K562 (cell line): ENCODE measurements around the gene SMAD7. TPM values are rescaled to one million over a fixed set of nuclear protein-coding genes. Genes with fewer than 3 reads are reported as not detected.

Experiments used
- ATAC-seq: fragments of 200-7000 bp; cut with Tn5 transposase; 3 replicates; pipeline ENCODE4 v1.9.1; 2020; ENCODE audit warnings: moderate library complexity
- BruUV-seq: library from RNA; stranded (reverse); fragments of 400-500 nt; replicated peaks from 2 replicates; lab custom pipeline; 2021; lab: Mats Ljungman, UMichigan
- CTCF ChIA-PET: fragments of 300-600 bp; formaldehyde crosslinking; extraction: SDS; loops from one replicate; lab custom pipeline; 2021; ENCODE audit warnings: low intra/inter-chr PET ratio; lab: Yijun Ruan, JAX
- POLR2A ChIA-PET: fragments of 300-600, 350-650 bp; sonication (Branson Sonifier 250); formaldehyde crosslinking; extraction: SDS; loops from one replicate; lab custom pipeline; 2021; ENCODE audit warnings: antibody characterized with exemption, inconsistent platforms; lab: Yijun Ruan, JAX
- DNase-seq, 4 experiments: peaks; one replicate each; pipeline versions ENCODE4 v3.0.0 to v3.0.0-alpha.2; 2011 to 2018; ENCODE audit warnings: low spot score in 3 of 4, mixed read lengths in 3 of 4; ENCODE audit errors: extremely low read depth in 1 of 4
- FAIRE-seq: peaks from 2 replicates; lab custom pipeline; 2011; peaks lifted over from hg19 to GRCh38; lab: Jason Lieb, UNC
- H2AFZ ChIP-seq: 2 replicates; pipeline ENCODE4 v1.6.0; 2011; ENCODE audit warnings: low read depth, low read length, control low read depth, inconsistent platforms
- H3K27ac ChIP-seq: fragments of 200-600 bp; 3 replicates; pipeline ENCODE4 v1.8.0; 2011; ENCODE audit warnings: low read depth, mild to moderate bottlenecking, control low read depth, inconsistent platforms, low read length, moderate library complexity, mixed read lengths; ENCODE audit errors: extremely low read depth
- H3K27me3 ChIP-seq, 2 experiments: fragments of 300-600 bp in 1 of 2; 2 replicates in 1 of 2; 3 replicates in 1 of 2; pipeline versions ENCODE4 v1.6.0 to v1.8.0; 2011; ENCODE audit warnings: inconsistent platforms in 2 of 2, low read length in 2 of 2, mild to moderate bottlenecking in 1 of 2, mixed read lengths in 1 of 2, moderate library complexity in 1 of 2; ENCODE audit not compliant: control insufficient read depth in 2 of 2, insufficient read depth in 2 of 2
- H3K36me3 ChIP-seq: fragments of 300-600 bp; 3 replicates; pipeline ENCODE4 v1.8.0; 2011; ENCODE audit warnings: mild to moderate bottlenecking, low read length, inconsistent platforms; ENCODE audit not compliant: control insufficient read depth, insufficient read depth
- H3K4me1 ChIP-seq, 2 experiments: fragments of 200-600 bp in 1 of 2; replicated peaks in 1 of 2; 2 replicates in 1 of 2; 3 replicates in 1 of 2; pipeline versions ENCODE4 v1.5.1 to v1.8.0; 2011; ENCODE audit warnings: inconsistent platforms in 2 of 2, low read length in 2 of 2, mild to moderate bottlenecking in 1 of 2, mixed read lengths in 1 of 2, moderate library complexity in 1 of 2; ENCODE audit not compliant: control insufficient read depth in 2 of 2, insufficient read depth in 2 of 2
- H3K4me2 ChIP-seq: 2 replicates; pipeline ENCODE4 v1.6.1; 2011; ENCODE audit warnings: low read length, control low read depth, inconsistent platforms, mixed read lengths; ENCODE audit not compliant: insufficient read depth
- H3K4me3 ChIP-seq: fragments of 200-600 bp; sonication (generic), shearing (Covaris generic); 2 replicates; pipeline ENCODE4 v1.5.1; 2016; ENCODE audit warnings: control low read depth, inconsistent platforms
- H3K79me2 ChIP-seq: fragments of 200-600 bp; 3 replicates; pipeline ENCODE4 v1.8.0; 2011; ENCODE audit warnings: low read length, inconsistent platforms; ENCODE audit not compliant: control insufficient read depth, insufficient read depth
- H3K9ac ChIP-seq, 2 experiments: 2 replicates each; pipeline versions ENCODE4 v1.6.0 to v1.6.1; 2011; ENCODE audit warnings: low read depth in 2 of 2, low read length in 2 of 2, control low read depth in 1 of 2, inconsistent platforms in 1 of 2, mild to moderate bottlenecking in 1 of 2, mixed read lengths in 1 of 2; ENCODE audit not compliant: insufficient read depth in 1 of 2
- H3K9me1 ChIP-seq: one replicate; pipeline ENCODE4 v1.6.0; 2011; ENCODE audit warnings: inconsistent platforms, mild to moderate bottlenecking, low read length, moderate library complexity; ENCODE audit not compliant: control insufficient read depth, insufficient read depth
- H3K9me3 ChIP-seq: replicated peaks from 2 replicates; pipeline ENCODE4 v1.5.1; 2011; ENCODE audit warnings: low read depth, low read length, inconsistent platforms; ENCODE audit not compliant: control insufficient read depth, insufficient read depth
- H4K20me1 ChIP-seq: replicated peaks from 2 replicates; pipeline ENCODE4 v1.6.1; 2011; ENCODE audit warnings: low read length, inconsistent platforms, mixed read lengths; ENCODE audit not compliant: control insufficient read depth, insufficient read depth
- CBX8 ChIP-seq: fragments of 200-600 bp; sonication (generic); IDR thresholded peaks from 2 replicates; pipeline ENCODE4 v1.6.1; 2012; ENCODE audit warnings: borderline replicate concordance, mixed run types, low read depth, mild to moderate bottlenecking, moderate library complexity, mixed read lengths, low read length, control low read depth, inconsistent platforms; ENCODE audit not compliant: poor library complexity, severe bottlenecking; ENCODE audit errors: extremely low read depth
- ETS2 ChIP-seq: IDR thresholded peaks from 2 replicates; pipeline ENCODE4 v1.6.1; 2016; ENCODE audit warnings: borderline replicate concordance, missing genetic modification characterization, mild to moderate bottlenecking, moderate library complexity, missing compliant biosample characterization; ENCODE audit not compliant: poor library complexity, severe bottlenecking
- HEY1 ChIP-seq: fragments of 250-450 bp; sonication (Bioruptor Pico); IDR thresholded peaks from 2 replicates; pipeline ENCODE4 v1.5.0; 2020; ENCODE audit warnings: mild to moderate bottlenecking, moderate library complexity, borderline replicate concordance
- IRF2 ChIP-seq: sonication (generic); formaldehyde crosslinking; IDR thresholded peaks from 2 replicates; pipeline ENCODE4 v1.8.1; 2022; ENCODE audit warnings: mild to moderate bottlenecking, missing genetic modification reagents
- KDM2B ChIP-seq: fragments of 250-450 bp; sonication (Bioruptor Pico); IDR thresholded peaks from 2 replicates; pipeline ENCODE4 v1.8.0; 2021; ENCODE audit warnings: mild to moderate bottlenecking, moderate library complexity
- KDM5B ChIP-seq: fragments of 200-600 bp; sonication (generic); IDR thresholded peaks from 2 replicates; pipeline ENCODE4 v1.6.1; 2012; ENCODE audit warnings: low read depth, mild to moderate bottlenecking, moderate library complexity, low read length, control low read depth, inconsistent platforms; ENCODE audit not compliant: insufficient replicate concordance
- NEUROD1 ChIP-seq: fragments of 150-350 bp; IDR thresholded peaks from 2 replicates; pipeline ENCODE4 v1.6.1; 2014; ENCODE audit warnings: borderline replicate concordance, low read length, low read depth; ENCODE audit not compliant: partially characterized antibody
- RBM34 ChIP-seq: fragments of 200-400 bp; formaldehyde crosslinking; IDR thresholded peaks from 2 replicates; pipeline ENCODE4 v1.6.1; 2018; ENCODE audit warnings: low read length, borderline replicate concordance; ENCODE audit not compliant: insufficient read depth
- RNF2 ChIP-seq: sonication (generic); IDR thresholded peaks from 2 replicates; pipeline ENCODE4 v1.6.1; 2016
- SIRT6 ChIP-seq: IDR thresholded peaks from one replicate; pipeline ENCODE4 v1.6.1; 2012; ENCODE audit warnings: low read depth, mild to moderate bottlenecking, control low read depth, inconsistent platforms, low read length, moderate library complexity
- TFAM ChIP-seq: fragments of 250-450 bp; sonication (Bioruptor Pico); conservative IDR thresholded peaks from 2 replicates; pipeline ENCODE4 v1.5.0; 2021; ENCODE audit warnings: mild to moderate bottlenecking, moderate library complexity
- ZC3H11A ChIP-seq: IDR thresholded peaks from 2 replicates; pipeline ENCODE4 v1.6.1; 2012; ENCODE audit warnings: low read depth, low read length, improper control_type of control experiment
- WGBS: fragments of 100-300 bp; shearing (Covaris generic); methylation state at CpG from one replicate; pipeline ENCODE4 v1.1.6; 2016; ENCODE audit warnings: low coverage, mixed read lengths; ENCODE audit not compliant: insufficient coverage; ENCODE audit errors: missing lambda C conversion rate; 5-methylcytosine and 5-hydroxymethylcytosine counted together
- in situ Hi-C: fragments of 300-500 bp; cut with MboI; formaldehyde crosslinking; loops from 4 replicates; pipeline ENCODE4 v1.15.0; 2018; ENCODE audit warnings: inconsistent platforms, mixed read lengths
- intact Hi-C: fragments of 100-400 bp; cut with micrococcal nuclease; formaldehyde crosslinking; loops from 2 replicates; pipeline ENCODE4 v1.14.2; 2022
- polyA plus RNA-seq, 8 experiments: library from polyadenylated mRNA; depleted of rRNA in 4 of 8; stranded (reverse) in 5 of 8; unstranded in 3 of 8; fragments of >200 nt; fragmentation: Nextera tagmentation in 2 of 8; fragmentation: Illumina TruSeq in 1 of 8; extraction: Ambion mirVana in 2 of 8; extraction: Trizol in 1 of 8; gene quantifications; 2 replicates each; pipeline versions ENCODE4 v1.2.1 to v1.2.3, GENCODE V29; 2011 to 2014; ENCODE audit warnings: inconsistent platforms in 1 of 8, missing spikeins in 1 of 8
- total RNA-seq, 7 experiments: library from RNA; depleted of rRNA in 6 of 7; stranded (reverse); fragments of >200 nt in 6 of 7; fragmentation: Illumina TruSeq in 2 of 7; extraction: Trizol in 2 of 7; gene quantifications; 2 replicates each; pipeline versions ENCODE4 v1.2.1 to v1.2.3, GENCODE V29; 2011 to 2021; ENCODE audit warnings: low replicate concordance in 1 of 7
- TF ChIP-seq, protein P1 (sequence below), 2 experiments: fragments of 450-650 bp in 1 of 2; IDR thresholded peaks; 2 replicates each; pipeline ENCODE4 v1.6.1; 2011 to 2017; ENCODE audit warnings: low read depth in 2 of 2, antibody characterized with exemption in 1 of 2, borderline replicate concordance in 1 of 2, low read length in 1 of 2, mild to moderate bottlenecking in 1 of 2, mixed read lengths in 1 of 2; ENCODE audit not compliant: control insufficient read depth in 1 of 2

Gene SMAD7
- total and polyA plus RNA-seq, 9 of the 15 experiments (the other 6 are each of a cell fraction or from before 2014, with no cell fraction given), result 0.13 to 3.0 (median 1.6) TPM

DNA sequence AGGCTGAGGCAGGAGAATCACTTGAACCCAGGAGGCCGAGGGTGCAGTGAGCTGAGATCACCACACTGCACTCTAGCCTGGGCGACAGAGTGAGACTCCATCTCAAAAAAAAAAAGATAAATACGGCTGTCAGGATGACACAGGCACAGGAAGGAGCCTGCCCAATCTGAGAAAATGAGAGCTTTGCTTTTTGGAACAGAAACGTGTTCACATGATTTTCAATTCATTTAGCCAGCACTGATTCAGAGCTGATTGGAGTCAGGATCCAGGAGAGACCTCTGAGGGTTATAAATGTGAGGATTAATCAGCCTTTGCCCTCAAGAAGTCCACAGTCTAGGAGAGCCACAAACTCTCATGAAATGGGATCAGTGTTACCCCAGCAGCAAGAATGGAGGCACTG, 6.9 kb upstream of the SMAD7 start:
- Histone ChIP-seq H3K36me3 (no peaks in the 10 kb centered on the region), H3K9ac (no peak overlapping the region), H3K79me2 (no peaks in the 10 kb centered on the region), H3K27me3 (no peaks in the 10 kb centered on the region), H3K4me1 (peaks cover 15 to 27% of the 10 kb centered on the region in 2 experiments; a peak in 4 of 5 replicates), H4K20me1 (no peaks in the 10 kb centered on the region), H3K4me2 (no peak overlapping the region), H3K4me3 (no peak overlapping the region), H3K9me3 (no peaks in the 10 kb centered on the region), H2AFZ (no peak overlapping the region), H3K27ac (no peak overlapping the region), H3K9me1 (no peaks in the 10 kb centered on the region)
- DNase-seq, result no peak
- intact Hi-C loops (no loop called here), in situ Hi-C loops (no loop called here)
- 17% methylated on average over 3 of the region's 4 CpGs for WGBS
- FAIRE-seq, result no peak
- BruUV-seq, result no TSS peak
- ATAC-seq, result no peak
- POLR2A ChIA-PET, result no interaction called here
- TF ChIP-seq KDM2B (CRISPR knock-in tag) (no peak), ETS2 (tag) (no peak), IRF2 (CRISPR knock-in tag) (no peak), RBM34 (no peak), ZC3H11A (no peak), KDM5B (no peak), TFAM (CRISPR knock-in tag) (no peak), CBX8 (no peak), SIRT6 (no peak), RNF2 (no peak), HEY1 (CRISPR knock-in tag) (no peak), NEUROD1 (no peak)
- TF ChIP-seq, protein P1, sequence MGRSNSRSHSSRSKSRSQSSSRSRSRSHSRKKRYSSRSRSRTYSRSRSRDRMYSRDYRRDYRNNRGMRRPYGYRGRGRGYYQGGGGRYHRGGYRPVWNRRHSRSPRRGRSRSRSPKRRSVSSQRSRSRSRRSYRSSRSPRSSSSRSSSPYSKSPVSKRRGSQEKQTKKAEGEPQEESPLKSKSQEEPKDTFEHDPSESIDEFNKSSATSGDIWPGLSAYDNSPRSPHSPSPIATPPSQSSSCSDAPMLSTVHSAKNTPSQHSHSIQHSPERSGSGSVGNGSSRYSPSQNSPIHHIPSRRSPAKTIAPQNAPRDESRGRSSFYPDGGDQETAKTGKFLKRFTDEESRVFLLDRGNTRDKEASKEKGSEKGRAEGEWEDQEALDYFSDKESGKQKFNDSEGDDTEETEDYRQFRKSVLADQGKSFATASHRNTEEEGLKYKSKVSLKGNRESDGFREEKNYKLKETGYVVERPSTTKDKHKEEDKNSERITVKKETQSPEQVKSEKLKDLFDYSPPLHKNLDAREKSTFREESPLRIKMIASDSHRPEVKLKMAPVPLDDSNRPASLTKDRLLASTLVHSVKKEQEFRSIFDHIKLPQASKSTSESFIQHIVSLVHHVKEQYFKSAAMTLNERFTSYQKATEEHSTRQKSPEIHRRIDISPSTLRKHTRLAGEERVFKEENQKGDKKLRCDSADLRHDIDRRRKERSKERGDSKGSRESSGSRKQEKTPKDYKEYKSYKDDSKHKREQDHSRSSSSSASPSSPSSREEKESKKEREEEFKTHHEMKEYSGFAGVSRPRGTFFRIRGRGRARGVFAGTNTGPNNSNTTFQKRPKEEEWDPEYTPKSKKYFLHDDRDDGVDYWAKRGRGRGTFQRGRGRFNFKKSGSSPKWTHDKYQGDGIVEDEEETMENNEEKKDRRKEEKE (IDR thresholded peaks at IDR 0.05; ENCODE audit: borderline replicate concordance in 1 of 2, control insufficient read depth in 1 of 2, low read depth in 2 of 2, low read length in 1 of 2), result no peak
- TF ChIP-seq, all 486 proteins: peak for 0
- CTCF ChIA-PET, result no interaction called here
